ENCODE results near the gene ZNF724.
"Not testable (repeated sequence)": the region's sequence is repeated elsewhere in the genome, so short reads cannot be mapped to it uniquely, and the experiment has no call there.

ZNF724 gene

DNA sequence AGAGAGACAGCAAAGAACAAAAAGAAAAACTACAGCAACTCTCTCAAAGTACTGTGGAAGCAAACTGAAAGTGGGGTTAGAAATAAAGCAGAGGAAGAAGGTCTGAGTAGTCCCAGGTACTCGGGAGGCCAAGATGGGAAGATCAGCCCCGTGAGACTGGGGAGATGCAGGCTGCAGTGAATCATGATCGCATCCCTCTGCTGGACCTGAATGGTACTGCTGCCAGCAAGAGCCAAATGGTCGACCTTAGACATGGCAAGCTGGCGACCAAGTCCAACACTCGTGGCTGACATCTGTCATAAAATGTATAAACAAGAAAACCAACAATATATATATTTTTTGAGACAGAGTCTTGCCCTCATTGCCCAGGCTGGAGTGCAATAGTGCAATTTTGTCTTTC is 33.7 kb upstream of the ZNF724 start:
- in situ Hi-C loops (cut with MboI; ENCODE audit: low pct_unique_long_range_greater_than_20kb, low sequenced_read_pairs, unreplicated experiment): no loop called here
- DNase-seq (ENCODE audit: low spot score): peak; percentile 27
- TF ChIP-seq, protein P1, sequence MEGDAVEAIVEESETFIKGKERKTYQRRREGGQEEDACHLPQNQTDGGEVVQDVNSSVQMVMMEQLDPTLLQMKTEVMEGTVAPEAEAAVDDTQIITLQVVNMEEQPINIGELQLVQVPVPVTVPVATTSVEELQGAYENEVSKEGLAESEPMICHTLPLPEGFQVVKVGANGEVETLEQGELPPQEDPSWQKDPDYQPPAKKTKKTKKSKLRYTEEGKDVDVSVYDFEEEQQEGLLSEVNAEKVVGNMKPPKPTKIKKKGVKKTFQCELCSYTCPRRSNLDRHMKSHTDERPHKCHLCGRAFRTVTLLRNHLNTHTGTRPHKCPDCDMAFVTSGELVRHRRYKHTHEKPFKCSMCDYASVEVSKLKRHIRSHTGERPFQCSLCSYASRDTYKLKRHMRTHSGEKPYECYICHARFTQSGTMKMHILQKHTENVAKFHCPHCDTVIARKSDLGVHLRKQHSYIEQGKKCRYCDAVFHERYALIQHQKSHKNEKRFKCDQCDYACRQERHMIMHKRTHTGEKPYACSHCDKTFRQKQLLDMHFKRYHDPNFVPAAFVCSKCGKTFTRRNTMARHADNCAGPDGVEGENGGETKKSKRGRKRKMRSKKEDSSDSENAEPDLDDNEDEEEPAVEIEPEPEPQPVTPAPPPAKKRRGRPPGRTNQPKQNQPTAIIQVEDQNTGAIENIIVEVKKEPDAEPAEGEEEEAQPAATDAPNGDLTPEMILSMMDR (IDR thresholded peaks at IDR 0.05; ENCODE audit: extremely low read depth, insufficient read depth, missing control alignments): peak; percentile 53

DNA sequence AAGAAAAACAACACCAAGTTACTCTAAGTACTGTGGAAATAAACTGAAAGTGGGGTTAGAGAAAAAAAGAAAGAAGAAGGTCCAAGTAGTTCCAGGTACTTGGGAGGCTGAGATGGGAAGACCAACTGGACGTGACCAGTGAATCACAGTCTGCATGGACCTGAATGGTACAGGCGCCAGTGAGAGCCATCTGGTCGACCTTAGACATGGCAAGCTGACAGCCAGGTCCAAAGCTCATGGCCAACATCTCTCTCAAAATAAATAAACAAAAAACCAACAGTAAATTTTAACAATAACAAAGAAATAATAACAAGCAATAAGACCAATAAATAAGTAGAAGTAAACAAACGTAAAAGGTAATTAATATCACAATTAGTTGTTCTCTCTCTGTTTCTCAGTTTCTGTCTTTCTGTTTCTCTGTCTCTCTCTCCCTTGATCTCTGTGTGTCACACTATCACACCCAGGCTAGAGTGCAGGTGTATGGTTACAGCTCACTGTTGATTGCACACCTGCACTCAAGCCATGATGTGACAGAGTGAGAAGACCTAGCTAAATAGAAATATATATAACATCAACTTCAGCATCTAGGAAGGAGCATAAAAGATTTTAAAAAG is 31.6 kb upstream of the ZNF724 start:
- in situ Hi-C loops (cut with MboI; ENCODE audit: low pct_unique_long_range_greater_than_20kb, low sequenced_read_pairs, unreplicated experiment): no loop called here

DNA sequence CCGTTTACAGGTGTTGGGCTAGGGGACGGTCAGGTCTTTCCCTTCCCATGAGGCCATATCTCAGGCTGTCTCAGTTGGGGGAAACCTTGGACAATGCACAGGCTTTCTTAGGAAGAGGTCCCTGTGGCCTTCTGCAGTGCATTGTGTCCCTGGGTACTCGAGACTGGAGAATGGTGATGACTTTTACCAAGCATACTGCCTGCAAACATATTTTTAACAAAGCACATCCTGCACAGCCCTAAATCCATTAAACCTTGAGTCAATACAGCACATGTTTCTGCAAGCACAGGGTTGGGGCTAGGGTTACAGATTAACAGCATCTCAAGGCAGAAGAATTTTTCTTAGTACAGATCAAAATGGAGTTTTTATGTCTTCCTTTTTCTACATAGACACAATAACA is 27.9 kb upstream of the ZNF724 start:
- in situ Hi-C loops (cut with MboI; ENCODE audit: low pct_unique_long_range_greater_than_20kb, low sequenced_read_pairs, unreplicated experiment); DNase-seq (ENCODE audit: low spot score): not testable (repeated sequence)

More for the DNA sequence above, 31.6 kb upstream of the ZNF724 start:
- TF ChIP-seq, protein P1 (IDR thresholded peaks at IDR 0.05; ENCODE audit: extremely low read depth, insufficient read depth, missing control alignments): no peak
- no peak for DNase-seq (ENCODE audit: low spot score)

DNA sequence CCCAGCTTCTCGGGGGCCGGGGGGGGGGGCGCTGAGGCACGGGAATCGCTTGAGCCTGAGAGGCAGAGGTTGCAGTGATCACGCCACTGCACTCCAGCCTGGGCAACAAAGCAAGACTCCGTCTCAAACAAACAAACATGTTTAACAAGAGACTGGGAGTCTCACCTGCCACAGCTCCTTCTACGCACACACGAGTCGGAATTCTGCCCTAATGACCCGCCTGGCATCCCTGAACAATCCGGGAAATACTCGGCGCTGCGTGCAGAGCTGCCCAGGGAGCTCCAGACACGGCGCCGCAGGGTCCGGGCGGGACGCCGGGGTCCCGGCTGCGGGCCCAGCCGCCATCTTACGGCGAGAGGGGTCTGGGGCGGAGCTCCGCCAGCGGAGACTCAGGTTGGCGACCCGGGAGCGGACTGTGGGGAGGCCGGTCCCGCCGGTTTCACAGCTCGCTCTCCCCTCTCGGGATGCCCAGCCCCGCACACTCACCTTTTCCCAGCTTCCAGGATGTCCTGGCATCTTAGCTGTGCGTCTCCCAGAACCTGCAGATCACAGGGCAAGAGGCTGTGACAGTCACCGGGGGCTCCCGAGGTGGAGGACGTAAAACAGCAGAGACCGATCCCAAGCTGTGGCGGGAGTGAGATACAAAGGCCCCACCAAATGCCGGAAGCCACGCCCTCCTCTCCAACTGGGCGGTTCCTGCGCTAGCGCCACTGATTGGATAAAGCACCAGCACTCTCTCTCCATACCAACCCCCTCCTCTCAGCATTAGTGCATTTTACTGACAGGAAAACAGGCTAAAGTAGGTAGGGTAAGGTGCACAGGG is 23.6 kb upstream of the ZNF724 start:
- in situ Hi-C loops (cut with MboI; ENCODE audit: low pct_unique_long_range_greater_than_20kb, low sequenced_read_pairs, unreplicated experiment): no loop called here
- DNase-seq (ENCODE audit: low spot score): peak; percentile 95
- TF ChIP-seq, protein P1 (IDR thresholded peaks at IDR 0.05; ENCODE audit: extremely low read depth, insufficient read depth, missing control alignments): no peak

DNA sequence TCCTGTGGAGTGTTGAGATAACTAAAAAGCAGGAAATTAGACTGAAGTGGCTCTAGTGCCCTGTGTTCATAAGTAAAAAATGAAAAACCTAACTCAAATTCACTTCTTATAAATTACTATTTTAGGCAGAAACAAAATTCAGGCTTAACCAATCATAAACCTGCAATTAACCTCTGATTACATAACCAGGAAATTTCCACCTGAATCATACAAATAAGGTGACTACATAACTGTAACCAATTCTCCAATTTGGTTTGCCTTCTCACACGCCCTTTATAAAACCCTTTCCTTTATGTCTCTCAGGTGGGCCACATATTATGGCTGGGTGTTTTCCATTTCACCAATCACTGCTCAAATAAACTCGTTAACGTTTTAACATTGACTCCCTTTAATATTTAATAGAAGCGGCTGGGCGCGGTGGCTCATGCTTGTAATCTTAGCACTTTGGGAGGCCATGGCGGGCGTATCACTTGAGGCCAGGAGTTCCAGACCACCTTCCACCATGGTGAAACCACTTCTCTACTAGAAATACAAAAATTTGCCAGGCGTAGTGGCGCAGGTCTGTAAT is 22.9 kb upstream of the ZNF724 start:
- no peak for DNase-seq (ENCODE audit: low spot score)
- TF ChIP-seq, protein P1 (IDR thresholded peaks at IDR 0.05; ENCODE audit: extremely low read depth, insufficient read depth, missing control alignments): no peak
- in situ Hi-C loops (cut with MboI; ENCODE audit: low pct_unique_long_range_greater_than_20kb, low sequenced_read_pairs, unreplicated experiment): no loop called here

DNA sequence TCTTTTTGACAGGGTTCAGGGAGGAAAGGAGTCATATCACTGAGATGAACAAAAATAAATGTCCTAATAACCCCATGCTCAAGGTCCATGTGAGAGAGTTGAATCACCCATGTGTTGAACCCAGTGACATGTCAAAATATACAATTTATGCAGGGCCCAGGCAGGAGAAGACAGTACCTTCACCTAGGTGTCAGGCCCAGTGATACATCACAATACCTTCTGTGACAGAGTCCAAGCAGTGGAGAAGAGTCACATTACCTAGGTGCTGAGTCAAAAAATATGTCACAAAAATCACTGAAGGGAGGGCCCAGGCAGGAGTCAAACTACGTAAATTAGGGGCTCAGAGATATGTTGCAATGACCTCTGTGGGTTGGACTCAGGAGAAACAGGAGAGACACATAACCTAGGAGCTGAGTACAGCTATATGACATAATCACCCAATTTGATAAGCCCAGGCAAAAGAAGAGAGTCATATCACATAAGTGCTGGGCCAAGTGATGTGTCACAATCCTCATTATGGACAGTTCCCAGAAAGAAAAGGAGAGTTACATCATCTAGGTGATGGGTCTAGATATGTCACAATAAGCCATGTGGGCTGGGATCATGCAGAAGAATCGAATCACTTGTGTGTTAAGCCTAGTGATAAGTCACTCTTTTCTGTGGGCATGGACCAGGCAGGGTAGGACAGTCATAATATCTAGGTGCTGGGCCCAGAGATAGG is 13.8 kb upstream of the ZNF724 start:
- no peak for DNase-seq (ENCODE audit: low spot score)
- in situ Hi-C loops (cut with MboI; ENCODE audit: low pct_unique_long_range_greater_than_20kb, low sequenced_read_pairs, unreplicated experiment): no loop called here
- TF ChIP-seq, protein P1 (IDR thresholded peaks at IDR 0.05; ENCODE audit: extremely low read depth, insufficient read depth, missing control alignments): no peak

All from GM13977 (cell line).